HG03558 (cell line): ENCODE data around the gene FBXW7.

ENCODE experiments used
- ATAC-seq: cut with Tn5 transposase; IDR thresholded peaks from one replicate; pipeline ENCODE4 v1.9.1; 2021; ENCODE audit warnings: moderate number of reproducible peaks; ENCODE audit not compliant: unreplicated experiment; ENCODE audit errors: extremely low read depth

Gene FBXW7

GRCh38 chr4:152443859-152444258 is 92.0 kb downstream of the FBXW7 start:
- no peak for ATAC-seq

- ATAC-seq, result no peak
Observed at GRCh38 chr4:152437561-152437960, 98.3 kb downstream of the FBXW7 start.

GRCh38 chr4:152436384-152436783 is 99.5 kb downstream of the FBXW7 start:
- ATAC-seq, result no peak

GRCh38 chr4:152434011-152434410 is 101.9 kb downstream of the FBXW7 start:
- ATAC-seq, result no peak

- no peak for ATAC-seq
Observed at GRCh38 chr4:152431784-152432183, 104.1 kb downstream of the FBXW7 start.

GRCh38 chr4:152431291-152431690 is 104.6 kb downstream of the FBXW7 start:
- ATAC-seq, result no peak

- ATAC-seq, result no peak
Observed at GRCh38 chr4:152430507-152430906, 105.4 kb downstream of the FBXW7 start.

GRCh38 chr4:152427981-152428380 is 107.9 kb downstream of the FBXW7 start:
- ATAC-seq, result no peak

- no peak for ATAC-seq
Observed at GRCh38 chr4:152424977-152425376, 110.9 kb downstream of the FBXW7 start.

GRCh38 chr4:152424396-152424795 is 111.5 kb downstream of the FBXW7 start:
- no peak for ATAC-seq

- no peak for ATAC-seq
Observed at GRCh38 chr4:152422817-152423320, 113.0 kb downstream of the FBXW7 start.

- ATAC-seq, result no peak
Observed at GRCh38 chr4:152421576-152421975, 114.3 kb downstream of the FBXW7 start.

GRCh38 chr4:152419809-152420208 is 116.1 kb downstream of the FBXW7 start:
- ATAC-seq, result no peak

GRCh38 chr4:152417673-152418072 is 118.2 kb downstream of the FBXW7 start:
- no peak for ATAC-seq

GRCh38 chr4:152415980-152416379 is 119.9 kb downstream of the FBXW7 start:
- ATAC-seq, result no peak

- ATAC-seq, result no peak
Observed at GRCh38 chr4:152408514-152409327, 127.2 kb downstream of the FBXW7 start.

- no peak for ATAC-seq
Observed at GRCh38 chr4:152401424-152401823, 134.5 kb downstream of the FBXW7 start.

GRCh38 chr4:152399246-152399645 is 136.6 kb downstream of the FBXW7 start:
- ATAC-seq, result no peak

- no peak for ATAC-seq
Observed at GRCh38 chr4:152398060-152398459, 137.8 kb downstream of the FBXW7 start.

- ATAC-seq, result no peak
Observed at GRCh38 chr4:152394791-152395190, 141.1 kb downstream of the FBXW7 start.

- no peak for ATAC-seq
Observed at GRCh38 chr4:152392079-152392478, 143.8 kb downstream of the FBXW7 start.

- no peak for ATAC-seq
Observed at GRCh38 chr4:152390216-152390615, 145.7 kb downstream of the FBXW7 start.
